MM.1S (cell line): Measurements from ENCODE around the gene AGAP1.

Experiments used
- EZH2 ChIP-seq: fragments of 300-600 bp; sonication (generic); optimal IDR thresholded peaks from 2 replicates; pipeline ENCODE3; 2017; ENCODE audit warnings: low read depth, mild to moderate bottlenecking, antibody characterized with exemption, low read length, mixed read lengths
- EZH2phosphoT487 ChIP-seq: fragments of 300-600 bp; sonication (generic); IDR thresholded peaks from 2 replicates; pipeline ENCODE4 v1.6.1; 2018; ENCODE audit warnings: antibody characterized with exemption, low read length
- TF ChIP-seq, protein P1 (sequence below): fragments of 300-600 bp; sonication (generic); IDR thresholded peaks from 2 replicates; pipeline ENCODE4 v1.5.1; 2016; ENCODE audit warnings: antibody characterized with exemption, low read length, mixed read lengths

DNA sequence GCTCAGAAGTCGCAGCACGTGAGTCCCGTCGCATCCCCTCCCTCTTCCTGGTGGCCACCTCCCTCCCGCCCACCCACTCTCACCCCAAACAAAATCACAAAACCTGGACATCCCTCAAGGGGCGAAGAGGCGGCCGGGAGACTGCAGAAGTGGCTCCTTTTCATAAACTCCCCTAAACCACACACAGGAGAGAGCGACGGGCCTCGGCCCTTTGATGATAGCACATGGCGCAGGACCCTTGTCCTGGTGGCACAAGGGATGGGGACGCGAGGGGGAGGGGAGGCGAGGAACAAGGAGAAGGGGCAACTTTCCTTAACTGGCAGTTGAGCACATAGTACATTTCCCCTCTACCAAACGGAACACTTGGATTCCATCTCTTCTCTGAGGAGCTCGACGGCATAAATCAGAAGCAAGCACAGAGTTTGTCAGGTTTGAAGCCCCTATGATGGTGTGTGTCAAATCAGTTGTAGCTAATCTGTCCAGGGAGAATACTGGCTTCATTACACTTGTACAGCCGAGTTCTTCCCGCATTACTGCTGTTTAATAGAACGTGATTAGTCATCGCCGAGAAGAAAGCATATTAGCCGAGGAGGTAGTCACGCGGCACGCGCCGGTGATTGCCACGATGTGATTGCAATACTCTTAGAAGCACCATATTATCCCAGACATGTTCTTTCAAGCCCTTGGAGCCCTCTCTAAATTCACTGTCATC lies 630.5 kb downstream of the AGAP1 start:
- TF ChIP-seq, protein P1, sequence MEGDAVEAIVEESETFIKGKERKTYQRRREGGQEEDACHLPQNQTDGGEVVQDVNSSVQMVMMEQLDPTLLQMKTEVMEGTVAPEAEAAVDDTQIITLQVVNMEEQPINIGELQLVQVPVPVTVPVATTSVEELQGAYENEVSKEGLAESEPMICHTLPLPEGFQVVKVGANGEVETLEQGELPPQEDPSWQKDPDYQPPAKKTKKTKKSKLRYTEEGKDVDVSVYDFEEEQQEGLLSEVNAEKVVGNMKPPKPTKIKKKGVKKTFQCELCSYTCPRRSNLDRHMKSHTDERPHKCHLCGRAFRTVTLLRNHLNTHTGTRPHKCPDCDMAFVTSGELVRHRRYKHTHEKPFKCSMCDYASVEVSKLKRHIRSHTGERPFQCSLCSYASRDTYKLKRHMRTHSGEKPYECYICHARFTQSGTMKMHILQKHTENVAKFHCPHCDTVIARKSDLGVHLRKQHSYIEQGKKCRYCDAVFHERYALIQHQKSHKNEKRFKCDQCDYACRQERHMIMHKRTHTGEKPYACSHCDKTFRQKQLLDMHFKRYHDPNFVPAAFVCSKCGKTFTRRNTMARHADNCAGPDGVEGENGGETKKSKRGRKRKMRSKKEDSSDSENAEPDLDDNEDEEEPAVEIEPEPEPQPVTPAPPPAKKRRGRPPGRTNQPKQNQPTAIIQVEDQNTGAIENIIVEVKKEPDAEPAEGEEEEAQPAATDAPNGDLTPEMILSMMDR: no peak
- TF ChIP-seq EZH2: no peak
- no peak for TF ChIP-seq EZH2phosphoT487
